ENCODE data around the gene SPATA16. TPM values are rescaled to one million over a fixed set of nuclear protein-coding genes. Genes with fewer than 3 reads are reported as not detected.

SPATA16 gene
- total and polyA plus RNA-seq, 3 donors from 2014 or later: 23.4 to 82.9 (median 36.6) TPM

DNA sequence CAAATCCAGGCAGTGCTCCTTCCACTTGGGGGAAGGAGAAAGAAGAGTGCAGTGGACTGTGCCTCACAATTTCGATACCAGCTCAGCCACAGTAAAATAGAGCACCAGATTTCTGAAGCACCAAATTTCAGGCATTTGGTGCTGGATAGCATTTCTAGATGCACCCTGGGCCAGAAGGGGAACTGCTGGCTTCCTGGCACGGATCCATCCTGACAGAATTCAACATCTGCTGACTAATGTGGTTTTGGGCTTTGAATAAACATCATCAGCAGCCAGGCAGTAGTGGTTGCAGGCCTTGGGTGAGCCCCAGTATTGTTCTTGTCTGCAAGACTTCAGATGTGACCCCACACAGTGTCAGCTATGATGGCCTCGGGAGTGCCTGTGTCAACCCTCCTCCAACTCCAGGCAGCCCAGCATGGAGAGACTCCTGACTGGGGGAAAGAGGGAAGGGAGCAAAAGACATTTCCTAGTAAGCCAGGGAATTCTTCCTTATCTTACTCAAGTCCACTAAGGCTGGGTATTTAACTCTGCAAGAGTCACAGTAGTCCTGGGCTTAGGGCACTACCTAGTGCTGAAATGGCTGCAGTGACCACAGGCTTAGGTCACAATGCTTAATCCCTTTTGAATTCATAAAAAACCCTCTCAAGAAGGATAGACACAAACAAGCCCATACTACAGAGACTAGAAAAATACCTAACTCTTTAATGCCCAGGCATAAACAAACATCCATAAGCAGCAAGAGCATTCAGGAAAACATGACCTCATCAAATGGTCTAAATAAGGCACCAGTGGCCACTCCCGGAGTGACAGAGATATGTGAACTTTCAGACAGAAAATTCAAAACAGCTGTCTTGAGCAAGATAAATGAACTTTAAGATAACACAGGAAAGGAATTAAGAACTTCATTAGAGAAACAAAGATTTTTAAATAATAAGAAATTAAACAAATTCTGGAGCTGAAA lies 74.7 kb downstream of the SPATA16 start:
- no peak for DNase-seq
- no peak overlapping the region for H3K4me3 ChIP-seq
- intact Hi-C loops (cut with DNase I; ENCODE audit: low total_unique reads): no loop called here
- H3K9me3 ChIP-seq: no peaks in the 10 kb centered on the region
- H3K27me3 ChIP-seq: no peaks in the 10 kb centered on the region
- no peaks in the 10 kb centered on the region for H3K36me3 ChIP-seq (ENCODE audit: low read depth, missing control alignments)
- TF ChIP-seq POLR2A (IDR thresholded peaks at IDR 0.05): no peak
- TF ChIP-seq, protein P1, sequence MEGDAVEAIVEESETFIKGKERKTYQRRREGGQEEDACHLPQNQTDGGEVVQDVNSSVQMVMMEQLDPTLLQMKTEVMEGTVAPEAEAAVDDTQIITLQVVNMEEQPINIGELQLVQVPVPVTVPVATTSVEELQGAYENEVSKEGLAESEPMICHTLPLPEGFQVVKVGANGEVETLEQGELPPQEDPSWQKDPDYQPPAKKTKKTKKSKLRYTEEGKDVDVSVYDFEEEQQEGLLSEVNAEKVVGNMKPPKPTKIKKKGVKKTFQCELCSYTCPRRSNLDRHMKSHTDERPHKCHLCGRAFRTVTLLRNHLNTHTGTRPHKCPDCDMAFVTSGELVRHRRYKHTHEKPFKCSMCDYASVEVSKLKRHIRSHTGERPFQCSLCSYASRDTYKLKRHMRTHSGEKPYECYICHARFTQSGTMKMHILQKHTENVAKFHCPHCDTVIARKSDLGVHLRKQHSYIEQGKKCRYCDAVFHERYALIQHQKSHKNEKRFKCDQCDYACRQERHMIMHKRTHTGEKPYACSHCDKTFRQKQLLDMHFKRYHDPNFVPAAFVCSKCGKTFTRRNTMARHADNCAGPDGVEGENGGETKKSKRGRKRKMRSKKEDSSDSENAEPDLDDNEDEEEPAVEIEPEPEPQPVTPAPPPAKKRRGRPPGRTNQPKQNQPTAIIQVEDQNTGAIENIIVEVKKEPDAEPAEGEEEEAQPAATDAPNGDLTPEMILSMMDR (IDR thresholded peaks at IDR 0.05): no peak
- WGBS, 2 donors: 64 to 70% methylated on average over 4 of the region's 4 CpGs
- H3K4me1 ChIP-seq: no peaks in the 10 kb centered on the region
- no peak overlapping the region for H3K27ac ChIP-seq

DNA sequence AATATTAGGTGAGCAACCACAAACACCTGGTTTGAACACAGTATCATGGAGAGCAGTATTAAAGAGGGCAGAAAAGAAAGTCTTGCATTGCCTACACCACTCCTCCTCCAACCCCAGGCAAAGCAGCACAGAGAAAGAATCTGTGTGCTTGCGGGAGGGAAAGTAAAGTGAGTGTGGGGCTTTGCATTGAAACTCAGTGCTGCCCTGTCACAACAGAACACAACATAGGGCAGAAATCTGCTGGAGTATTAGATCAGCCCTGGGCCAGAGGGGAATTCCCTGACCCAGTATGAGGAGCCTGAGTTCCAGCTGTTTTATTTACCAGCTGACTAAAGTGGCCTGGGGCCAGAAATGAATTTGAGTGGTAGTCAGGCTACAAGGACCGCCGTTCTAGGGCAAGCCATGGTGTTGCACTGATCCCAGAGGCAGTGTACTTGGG lies 75.5 kb downstream of the SPATA16 start:
- 44 to 80% methylated on average over 1 to 3 of the region's 3 CpGs for WGBS, 2 donors
- TF ChIP-seq, protein P1 (IDR thresholded peaks at IDR 0.05): no peak
- TF ChIP-seq POLR2A (IDR thresholded peaks at IDR 0.05): no peak
- no peak overlapping the region for H3K27ac ChIP-seq
- no peaks in the 10 kb centered on the region for H3K27me3 ChIP-seq
- no peak for DNase-seq
- H3K4me1 ChIP-seq: no peaks in the 10 kb centered on the region
- H3K9me3 ChIP-seq: no peaks in the 10 kb centered on the region
- no peaks in the 10 kb centered on the region for H3K36me3 ChIP-seq (ENCODE audit: low read depth, missing control alignments)
- intact Hi-C loops (cut with DNase I; ENCODE audit: low total_unique reads): no loop called here
- H3K4me3 ChIP-seq: no peak overlapping the region

DNA sequence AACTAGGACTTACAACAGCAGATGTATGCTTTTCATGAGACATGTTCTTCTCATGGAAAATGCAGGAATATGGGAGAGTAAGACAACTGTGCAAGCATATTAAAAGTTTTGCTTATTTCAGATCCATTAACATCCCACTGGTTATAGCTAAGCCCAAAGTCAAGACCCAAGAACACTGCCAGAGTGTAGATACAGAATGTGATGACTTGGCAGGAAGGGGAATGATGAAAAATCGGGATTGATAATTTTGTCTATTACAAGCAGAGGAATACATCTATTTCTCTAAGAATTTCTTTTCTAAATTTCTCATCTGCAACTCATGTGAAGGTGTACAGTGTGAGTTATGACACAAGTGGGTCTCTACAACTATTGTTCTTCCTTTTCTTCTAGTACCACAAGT lies 76.4 kb downstream of the SPATA16 start:
- intact Hi-C loops (cut with DNase I; ENCODE audit: low total_unique reads): no loop called here
- WGBS, 2 donors: 79 to 97% methylated on average over 1 of the region's 1 CpG
- TF ChIP-seq, protein P1 (IDR thresholded peaks at IDR 0.05): no peak
- no peak for TF ChIP-seq POLR2A (IDR thresholded peaks at IDR 0.05)
- Histone ChIP-seq H3K4me3 (no peak overlapping the region), H3K4me1 (no peaks in the 10 kb centered on the region), H3K9me3 (no peaks in the 10 kb centered on the region), H3K36me3 (ENCODE audit: low read depth, missing control alignments) (no peaks in the 10 kb centered on the region), H3K27me3 (no peaks in the 10 kb centered on the region), H3K27ac (no peak overlapping the region)
- no peak for DNase-seq

DNA sequence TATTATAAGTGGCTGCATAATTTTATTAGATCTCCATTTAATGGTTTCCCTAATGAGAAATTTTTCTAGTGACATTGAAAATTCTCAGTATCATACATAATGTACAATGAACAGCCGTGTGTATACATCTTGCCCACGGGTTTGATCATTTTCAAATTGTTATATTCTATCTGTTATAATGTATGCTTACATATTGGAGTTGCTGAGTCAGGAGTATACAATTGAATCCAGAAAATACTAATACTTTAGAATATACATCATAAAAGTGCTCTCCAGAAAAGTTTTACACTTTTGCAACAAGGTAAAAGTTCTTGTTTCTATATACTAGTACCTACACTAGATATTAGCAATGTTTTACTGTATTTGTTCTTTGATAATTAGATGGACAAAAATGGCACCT lies 82.8 kb downstream of the SPATA16 start:
- Histone ChIP-seq H3K36me3 (ENCODE audit: low read depth, missing control alignments) (no peaks in the 10 kb centered on the region), H3K9me3 (no peaks in the 10 kb centered on the region), H3K4me3 (no peak overlapping the region), H3K27ac (no peak overlapping the region), H3K4me1 (no peaks in the 10 kb centered on the region), H3K27me3 (no peaks in the 10 kb centered on the region)
- DNase-seq: no peak
- WGBS, 2 donors: 85 to 90% methylated on average over 2 of the region's 2 CpGs
- intact Hi-C loops (cut with DNase I; ENCODE audit: low total_unique reads): no loop called here
- TF ChIP-seq, protein P1 (IDR thresholded peaks at IDR 0.05): no peak
- no peak for TF ChIP-seq POLR2A (IDR thresholded peaks at IDR 0.05)

Data from testis (tissue), 3 donors.